ENCODE results near the gene FER.

DNA sequence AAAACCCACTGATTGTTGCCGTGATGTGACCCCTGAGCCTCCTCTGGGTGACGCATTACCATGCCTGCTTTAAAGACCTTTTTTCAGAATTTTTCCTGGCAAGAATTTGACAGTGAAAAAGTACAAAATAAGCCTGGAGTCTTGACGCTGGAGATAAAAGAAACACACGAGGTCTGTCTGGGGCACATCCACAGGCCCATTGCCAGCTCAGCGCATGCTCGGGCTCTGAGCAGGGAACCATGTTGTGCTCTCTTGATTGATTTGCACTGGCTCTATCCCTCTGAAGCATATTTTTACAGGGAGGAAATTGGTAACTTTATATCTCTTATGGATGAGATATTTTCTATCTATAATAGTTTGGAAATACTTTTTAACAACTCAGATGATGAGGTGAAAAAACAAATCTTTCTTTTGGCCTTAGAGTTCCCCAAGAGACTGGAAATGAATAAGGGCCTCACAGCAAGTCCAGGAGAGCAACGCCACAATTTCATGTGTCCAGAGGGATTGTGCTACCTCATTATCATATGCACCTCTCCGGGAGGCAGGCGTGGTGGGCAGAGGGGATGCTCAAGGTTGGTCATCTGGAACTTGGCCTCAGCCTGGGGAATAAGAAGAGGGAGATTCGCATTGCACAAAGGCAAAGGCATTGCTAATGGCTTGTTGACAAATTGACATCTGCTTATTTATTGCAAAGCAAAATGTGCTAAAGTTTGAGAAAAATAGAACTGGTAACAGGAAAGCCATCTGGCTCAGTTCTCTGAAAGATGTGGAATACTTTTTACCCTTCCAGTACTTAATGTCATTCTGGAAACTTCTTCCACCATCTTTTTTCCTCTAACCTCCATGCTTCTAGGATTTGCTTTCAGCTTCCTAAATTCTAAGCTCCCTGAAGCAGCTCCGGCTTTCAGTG, 478.3 kb downstream of the FER start:
- no peak for TF ChIP-seq RAD21 (IDR thresholded peaks at IDR 0.05; ENCODE audit: insufficient read depth, low read depth, low read length)
- TF ChIP-seq, protein P1, sequence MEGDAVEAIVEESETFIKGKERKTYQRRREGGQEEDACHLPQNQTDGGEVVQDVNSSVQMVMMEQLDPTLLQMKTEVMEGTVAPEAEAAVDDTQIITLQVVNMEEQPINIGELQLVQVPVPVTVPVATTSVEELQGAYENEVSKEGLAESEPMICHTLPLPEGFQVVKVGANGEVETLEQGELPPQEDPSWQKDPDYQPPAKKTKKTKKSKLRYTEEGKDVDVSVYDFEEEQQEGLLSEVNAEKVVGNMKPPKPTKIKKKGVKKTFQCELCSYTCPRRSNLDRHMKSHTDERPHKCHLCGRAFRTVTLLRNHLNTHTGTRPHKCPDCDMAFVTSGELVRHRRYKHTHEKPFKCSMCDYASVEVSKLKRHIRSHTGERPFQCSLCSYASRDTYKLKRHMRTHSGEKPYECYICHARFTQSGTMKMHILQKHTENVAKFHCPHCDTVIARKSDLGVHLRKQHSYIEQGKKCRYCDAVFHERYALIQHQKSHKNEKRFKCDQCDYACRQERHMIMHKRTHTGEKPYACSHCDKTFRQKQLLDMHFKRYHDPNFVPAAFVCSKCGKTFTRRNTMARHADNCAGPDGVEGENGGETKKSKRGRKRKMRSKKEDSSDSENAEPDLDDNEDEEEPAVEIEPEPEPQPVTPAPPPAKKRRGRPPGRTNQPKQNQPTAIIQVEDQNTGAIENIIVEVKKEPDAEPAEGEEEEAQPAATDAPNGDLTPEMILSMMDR (IDR thresholded peaks at IDR 0.05 in 2 of 3, conservative IDR thresholded peaks at IDR 0.05 in 1 of 3; ENCODE audit: control insufficient read depth in 2 of 3, extremely low read depth in 1 of 3, insufficient read depth in 1 of 3, low read depth in 3 of 3, low read length in 3 of 3) = no peak
- TF ChIP-seq YY1 (IDR thresholded peaks at IDR 0.05; ENCODE audit: low read depth, low read length) = no peak
- no peak for TF ChIP-seq KDM1A (IDR thresholded peaks at IDR 0.05; ENCODE audit: borderline replicate concordance)
- TF ChIP-seq FOS (IDR thresholded peaks at IDR 0.05; ENCODE audit: borderline replicate concordance, extremely low read depth, insufficient read length) = no peak
- TF ChIP-seq TCF12 (IDR thresholded peaks at IDR 0.05; ENCODE audit: low read depth, low read length) = no peak
- no peak for TF ChIP-seq POLR2AphosphoS5 (IDR thresholded peaks at IDR 0.05; ENCODE audit: low read length)
